Lung (tissue), 12 donors: ENCODE results near the gene TNK2. TPM values are rescaled to one million over a fixed set of nuclear protein-coding genes. Genes with fewer than 3 reads are reported as not detected.

Source experiments
- ATAC-seq: fragments of 200-7000 bp; cut with Tn5 transposase; one replicate; pipeline ENCODE4 v1.9.1; 2020; ENCODE audit warnings: moderate number of reproducible peaks; ENCODE audit not compliant: insufficient read depth, low FRiP score
- DNase-seq, 3 donors: peaks; one replicate each; pipeline ENCODE4 v3.0.0-alpha.2; 2013 to 2017
- H3K27ac ChIP-seq, 2 donors: one replicate each; pipeline ENCODE4 v1.5.1; 2013; ENCODE audit warnings: mild to moderate bottlenecking in 2 of 2, moderate library complexity in 2 of 2, control low read depth in 1 of 2, inconsistent platforms in 1 of 2, low read depth in 1 of 2, low read length in 1 of 2
- H3K27me3 ChIP-seq, 3 donors: one replicate each; pipeline ENCODE4 v1.5.1; 2013; ENCODE audit warnings: low read length in 2 of 3; ENCODE audit not compliant: control insufficient read depth in 3 of 3, insufficient read depth in 3 of 3
- H3K36me3 ChIP-seq, 4 donors: one replicate each; pipeline ENCODE4 v1.5.1; 2013; ENCODE audit warnings: low read length in 4 of 4, mild to moderate bottlenecking in 1 of 4, moderate library complexity in 1 of 4; ENCODE audit not compliant: control insufficient read depth in 4 of 4, insufficient read depth in 4 of 4
- H3K4me1 ChIP-seq, 5 donors: one replicate each; pipeline ENCODE4 v1.5.1; 2013; ENCODE audit warnings: low read length in 5 of 5, mild to moderate bottlenecking in 2 of 5, moderate library complexity in 1 of 5; ENCODE audit not compliant: control insufficient read depth in 5 of 5, insufficient read depth in 5 of 5
- H3K4me3 ChIP-seq: one replicate; pipeline ENCODE4 v1.5.1; 2013; ENCODE audit warnings: mild to moderate bottlenecking, control low read depth, moderate library complexity
- H3K9ac ChIP-seq, 2 donors: one replicate each; pipeline ENCODE4 v1.5.1; 2013; ENCODE audit warnings: low read length in 2 of 2, control low read depth in 1 of 2; ENCODE audit not compliant: insufficient read depth in 1 of 2
- H3K9me3 ChIP-seq, 4 donors: one replicate each; pipeline ENCODE4 v1.5.1; 2013; ENCODE audit warnings: low read length in 3 of 4, mild to moderate bottlenecking in 1 of 4, moderate library complexity in 1 of 4; ENCODE audit not compliant: control insufficient read depth in 4 of 4, insufficient read depth in 3 of 4
- CTCF ChIP-seq: IDR thresholded peaks from 2 replicates; pipeline ENCODE4 v1.5.1; 2012; ENCODE audit warnings: mild to moderate bottlenecking; ENCODE audit errors: control extremely low read depth, extremely low read depth
- WGBS, 2 donors: extraction: QIAGEN DNeasy Blood & Tissue Kit; methylation state at CpG; one replicate each; pipeline ENCODE4 v1.1.7; 2013; 5-methylcytosine and 5-hydroxymethylcytosine counted together
- polyA plus RNA-seq, 2 donors: library from polyadenylated mRNA; stranded (reverse); fragments of 200-250 nt; gene quantifications; one replicate each; pipeline ENCODE4 v1.2.1, GENCODE V29; 2013
- total RNA-seq, 2 donors: library from RNA; depleted of rRNA in 1 of 2; stranded (reverse); fragments of >200 nt in 1 of 2; gene quantifications; one replicate each; pipeline ENCODE4 v1.2.1, GENCODE V29; 2014 to 2021
- donor health status: control.
- donor health status: control.
- donor health status: Bipolar disorder and iron deficiency.
- donor health status: healthy.
- donor health status: DM: yes; HTN: yes; CAD: no.

TNK2 gene
- total and polyA plus RNA-seq, 4 donors = 15.0 to 63.5 (median 35.6) TPM

GRCh38 chr3:195876297-195877064 is 31.9 kb downstream of the TNK2 start:
- no peak for DNase-seq
- 73 to 81% methylated on average over 28 of the region's 28 CpGs for WGBS, 2 donors
- Histone ChIP-seq H3K36me3 (peaks cover 0 to 57% (median 13%) of the 10 kb centered on the region in 4 donors), H3K27me3 (no peaks in the 10 kb centered on the region), H3K27ac (peak overlapping the region in 1 of 2 donors; percentile 8), H3K9me3 (no peaks in the 10 kb centered on the region), H3K4me3 (no peak overlapping the region), H3K4me1 (peaks cover 0 to 3% (median 0%) of the 10 kb centered on the region in 5 donors), H3K9ac (no peak overlapping the region)
- no peak for TF ChIP-seq CTCF
- peak; percentile 85 for ATAC-seq

- no peak overlapping the region for H3K4me3 ChIP-seq
- H3K36me3 ChIP-seq = peaks cover 0 to 66% (median 17%) of the 10 kb centered on the region in 4 donors
- 94 to 95% methylated on average over 35 of the region's 35 CpGs for WGBS, 2 donors
- H3K27me3 ChIP-seq = no peaks in the 10 kb centered on the region
- H3K4me1 ChIP-seq = peaks cover 0 to 3% (median 0%) of the 10 kb centered on the region in 5 donors
- no peak for TF ChIP-seq CTCF
- ATAC-seq (no peak), DNase-seq (no peak)
- H3K9me3 ChIP-seq = no peaks in the 10 kb centered on the region
- no peak overlapping the region for H3K9ac ChIP-seq
- H3K27ac ChIP-seq = no peak overlapping the region
These were observed 32.7 kb downstream of the TNK2 start for GRCh38 chr3:195875482-195876236.

GRCh38 chr3:195873971-195874370 is 34.4 kb downstream of the TNK2 start:
- peaks cover 0 to 73% (median 11%) of the 10 kb centered on the region in 4 donors for H3K36me3 ChIP-seq
- no peak overlapping the region for H3K4me3 ChIP-seq
- TF ChIP-seq CTCF = no peak
- H3K4me1 ChIP-seq = peaks cover 0 to 3% (median 0%) of the 10 kb centered on the region in 5 donors
- no peaks in the 10 kb centered on the region for H3K27me3 ChIP-seq
- 71 to 84% methylated on average over 26 of the region's 26 CpGs for WGBS, 2 donors
- no peak overlapping the region for H3K9ac ChIP-seq
- no peaks in the 10 kb centered on the region for H3K9me3 ChIP-seq
- ATAC-seq (no peak), DNase-seq (no peak)
- peak overlapping the region in 1 of 2 donors; percentile 15 for H3K27ac ChIP-seq
